Prostate gland (tissue), 2 donors: Measurements from ENCODE around the gene FGF2. TPM values are rescaled to one million over a fixed set of nuclear protein-coding genes. Genes with fewer than 3 reads are reported as not detected.

Experiments
- DNase-seq: peaks from one replicate; pipeline ENCODE4 v3.0.0-alpha.2; 2019; ENCODE audit warnings: low spot score
- H3K27ac ChIP-seq, 2 donors: fragments of 200-600 bp; sonication (generic); 2 replicates each; pipeline ENCODE4 v1.5.1; 2017 to 2019
- H3K27me3 ChIP-seq: fragments of 200-600 bp; sonication (generic); replicated peaks from 2 replicates; pipeline ENCODE4 v1.5.1; 2019; ENCODE audit not compliant: insufficient read depth
- H3K36me3 ChIP-seq, 2 donors: fragments of 200-600 bp; sonication (generic); 1 replicate in 1 of 2; 2 replicates in 1 of 2; pipeline versions ENCODE4 v1.5.1 to v1.8.1; 2017 to 2019
- H3K4me1 ChIP-seq: fragments of 200-600 bp; sonication (generic); replicated peaks from 2 replicates; pipeline ENCODE4 v1.5.1; 2019
- H3K4me3 ChIP-seq, 2 donors: fragments of 200-600 bp; sonication (generic); 2 replicates each; pipeline ENCODE4 v1.5.1; 2017 to 2019
- H3K9me3 ChIP-seq: fragments of 200-600 bp; sonication (generic); 2 replicates; pipeline ENCODE4 v1.5.1; 2017
- CTCF ChIP-seq, 4 experiments: fragments of 200-600 bp in 2 of 4; fragments of 450-650 bp in 2 of 4; sonication (generic) in 2 of 4; IDR thresholded peaks; 1 replicate in 3 of 4; 2 replicates in 1 of 4; pipeline ENCODE4 v1.5.1; 2016 to 2019; ENCODE audit warnings: antibody characterized with exemption in 4 of 4, mild to moderate bottlenecking in 2 of 4, moderate library complexity in 2 of 4
- POLR2A ChIP-seq: fragments of 450-650 bp; IDR thresholded peaks from one replicate; pipeline ENCODE4 v1.6.1; 2016; ENCODE audit warnings: antibody characterized with exemption, mild to moderate bottlenecking
- POLR2AphosphoS5 ChIP-seq: sonication (generic); formaldehyde crosslinking; IDR thresholded peaks from one replicate; pipeline ENCODE4 v1.6.1; 2017; ENCODE audit warnings: antibody characterized with exemption
- WGBS: methylation state at CpG from one replicate; pipeline ENCODE4 v1.1.5; 2018; 5-methylcytosine and 5-hydroxymethylcytosine counted together
- intact Hi-C: fragments of 100-400 bp; cut with DNase I; formaldehyde crosslinking; loops from one replicate; pipeline ENCODE4 v1.14.2; 2022
- total RNA-seq, 2 donors: library from RNA; depleted of rRNA; stranded (reverse); fragments of >200 nt; gene quantifications; one replicate each; pipeline ENCODE4 v1.1.0, GENCODE V29; 2016

The FGF2 gene
- total RNA-seq, 2 donors from 2014 or later, result 4.4 to 4.8 TPM

DNA sequence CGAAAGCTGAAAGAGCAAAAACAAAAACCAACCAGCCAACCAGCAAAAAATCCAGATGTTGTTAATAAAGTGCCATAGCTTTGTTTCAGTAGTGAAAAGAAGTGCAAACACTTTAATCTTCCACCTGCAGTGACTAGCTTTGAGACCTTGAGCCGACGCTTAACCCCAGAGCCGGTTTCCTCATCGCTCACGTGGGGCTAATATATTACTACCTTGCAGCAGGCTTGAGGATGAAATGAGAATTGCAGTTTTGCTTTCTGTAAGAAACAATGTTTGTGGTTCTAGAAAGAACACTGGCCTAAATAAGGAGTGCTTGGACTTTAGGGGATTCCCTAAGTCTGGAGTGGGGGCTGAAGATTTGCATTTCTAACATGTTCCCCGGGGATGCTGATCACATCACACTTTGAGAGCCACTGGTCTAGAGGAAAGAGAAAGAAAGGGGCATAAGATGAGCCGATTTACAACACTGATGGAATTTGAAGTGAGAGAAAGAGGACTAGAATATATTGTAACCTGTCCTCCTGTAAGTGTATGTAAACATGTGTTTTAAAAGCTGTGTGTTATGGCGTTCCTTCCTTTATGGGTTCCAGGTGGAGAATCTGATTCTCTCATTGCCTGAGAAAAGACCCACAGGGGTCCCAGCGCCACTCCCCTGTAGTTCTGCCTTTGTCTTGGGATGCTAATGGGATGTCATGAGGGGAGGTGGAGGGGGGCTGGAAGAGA is 1.4 kb downstream of the FGF2 start:
- no peak for DNase-seq
- no peaks in the 10 kb centered on the region for H3K36me3 ChIP-seq
- peak overlapping the region; percentile 79 to 82 for H3K27ac ChIP-seq
- no peaks in the 10 kb centered on the region for H3K27me3 ChIP-seq
- intact Hi-C loops, result no loop called here
- no peaks in the 10 kb centered on the region for H3K9me3 ChIP-seq
- peak in 1 of 4 experiments; percentile 9 for TF ChIP-seq CTCF (IDR thresholded peaks at IDR 0.05)
- TF ChIP-seq POLR2AphosphoS5, result peak; percentile 4
- TF ChIP-seq POLR2A, result no peak
- 28% methylated on average over 10 of the region's 10 CpGs for WGBS
- H3K4me1 ChIP-seq, result no peaks in the 10 kb centered on the region
- H3K4me3 ChIP-seq, result peak overlapping the region; percentile 46 to 52

DNA sequence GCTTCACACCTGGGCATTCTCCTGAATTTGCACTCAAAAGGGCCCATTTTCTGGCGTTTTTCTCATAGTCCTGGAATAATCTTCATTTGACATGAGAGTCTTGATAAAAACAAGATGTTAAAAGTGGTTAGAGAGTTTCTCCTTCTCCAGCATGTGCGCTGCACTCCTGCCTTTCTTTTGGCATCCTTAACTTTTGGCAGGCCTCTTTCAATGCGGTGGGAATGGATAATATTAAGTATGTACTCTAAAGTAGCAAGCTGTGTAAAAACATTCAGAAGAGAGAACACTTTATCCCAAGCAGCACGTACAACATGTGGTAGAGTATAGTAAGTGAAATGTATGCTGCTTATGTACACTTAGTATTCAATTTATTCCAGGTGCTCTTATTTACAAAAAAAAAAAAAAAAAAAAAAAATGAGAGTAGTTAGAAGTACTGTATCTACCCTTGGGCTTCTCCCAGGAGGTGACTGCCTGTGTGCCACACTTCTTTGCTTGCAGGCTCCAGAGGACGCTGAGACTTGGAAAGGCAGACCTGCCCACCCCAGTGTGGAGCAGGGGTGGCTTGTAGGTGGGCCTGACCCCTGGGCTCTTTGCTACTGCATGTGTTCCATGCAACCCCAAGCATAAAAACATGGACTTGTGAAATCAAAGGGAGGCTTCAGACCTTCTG is 3.9 kb downstream of the FGF2 start:
- Histone ChIP-seq H3K4me1 (peaks cover 3% of the 10 kb centered on the region), H3K36me3 (no peaks in the 10 kb centered on the region), H3K4me3 (no peak overlapping the region), H3K27me3 (no peaks in the 10 kb centered on the region), H3K9me3 (no peaks in the 10 kb centered on the region), H3K27ac (no peak overlapping the region)
- intact Hi-C loops, result no loop called here
- TF ChIP-seq CTCF (IDR thresholded peaks at IDR 0.05), result no peak
- TF ChIP-seq POLR2A, result no peak
- no peak for TF ChIP-seq POLR2AphosphoS5
- WGBS, result 62% methylated on average over 5 of the region's 5 CpGs
- no peak for DNase-seq

DNA sequence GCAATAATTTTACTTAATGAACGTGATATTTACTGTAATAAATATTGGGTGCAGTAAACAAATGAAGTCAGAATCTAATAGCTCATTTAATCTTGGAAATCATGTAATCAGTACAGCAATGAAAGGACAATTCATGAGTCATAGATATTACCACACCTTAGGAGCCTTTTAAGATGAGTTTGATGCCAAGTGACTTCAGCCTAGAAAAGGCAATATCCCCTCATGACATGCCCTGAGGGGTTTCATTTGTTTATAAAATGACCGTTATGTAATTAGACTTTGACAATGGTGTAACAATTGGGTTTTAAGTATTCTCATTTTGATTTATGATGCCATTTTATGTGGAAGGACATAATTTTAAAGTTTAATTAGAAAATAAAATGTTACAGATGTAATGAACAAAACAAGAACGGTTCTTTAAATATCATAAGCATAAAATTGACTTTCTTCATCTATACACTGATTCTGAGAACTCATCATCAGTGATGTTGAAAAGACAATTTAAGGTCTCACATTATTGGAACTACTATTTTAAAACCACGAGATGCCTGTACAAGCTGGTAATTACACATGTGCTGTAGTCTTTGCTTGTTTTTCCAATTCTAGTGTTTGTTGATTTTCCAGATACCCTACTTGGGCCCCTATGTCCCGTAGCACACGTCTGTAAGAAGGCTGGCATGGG is 5.0 kb downstream of the FGF2 start:
- H3K27ac ChIP-seq, result no peak overlapping the region
- no peak for DNase-seq
- intact Hi-C loops, result no loop called here

GRCh38 chr4:122832732-122833131 is 6.1 kb downstream of the FGF2 start:
- Histone ChIP-seq H3K27ac (no peak overlapping the region), H3K27me3 (no peaks in the 10 kb centered on the region), H3K36me3 (no peaks in the 10 kb centered on the region), H3K9me3 (no peaks in the 10 kb centered on the region), H3K4me3 (no peak overlapping the region), H3K4me1 (peaks cover 3% of the 10 kb centered on the region)
- TF ChIP-seq POLR2A (no peak), CTCF (IDR thresholded peaks at IDR 0.05) (no peak), POLR2AphosphoS5 (no peak)
- intact Hi-C loops, result no loop called here
- 96% methylated on average over 1 of the region's 1 CpG for WGBS
- DNase-seq, result no peak

More for the DNA sequence above, 5.0 kb downstream of the FGF2 start:
- Histone ChIP-seq H3K9me3 (no peaks in the 10 kb centered on the region), H3K4me3 (no peak overlapping the region), H3K27me3 (no peaks in the 10 kb centered on the region), H3K4me1 (peaks cover 3% of the 10 kb centered on the region), H3K36me3 (no peaks in the 10 kb centered on the region)
- TF ChIP-seq POLR2AphosphoS5, result no peak
- TF ChIP-seq POLR2A, result no peak
- TF ChIP-seq CTCF (IDR thresholded peaks at IDR 0.05), result no peak
- 64% methylated on average over 6 of the region's 6 CpGs for WGBS
